NCI-H524 (cell line): ENCODE measurements around the gene MIA3.

ENCODE experiments used
- DNase-seq, 2 experiments: peaks; one replicate each; lab custom pipeline; 2025; lab: John Stamatoyannopoulos, UW

Gene MIA3

DNA sequence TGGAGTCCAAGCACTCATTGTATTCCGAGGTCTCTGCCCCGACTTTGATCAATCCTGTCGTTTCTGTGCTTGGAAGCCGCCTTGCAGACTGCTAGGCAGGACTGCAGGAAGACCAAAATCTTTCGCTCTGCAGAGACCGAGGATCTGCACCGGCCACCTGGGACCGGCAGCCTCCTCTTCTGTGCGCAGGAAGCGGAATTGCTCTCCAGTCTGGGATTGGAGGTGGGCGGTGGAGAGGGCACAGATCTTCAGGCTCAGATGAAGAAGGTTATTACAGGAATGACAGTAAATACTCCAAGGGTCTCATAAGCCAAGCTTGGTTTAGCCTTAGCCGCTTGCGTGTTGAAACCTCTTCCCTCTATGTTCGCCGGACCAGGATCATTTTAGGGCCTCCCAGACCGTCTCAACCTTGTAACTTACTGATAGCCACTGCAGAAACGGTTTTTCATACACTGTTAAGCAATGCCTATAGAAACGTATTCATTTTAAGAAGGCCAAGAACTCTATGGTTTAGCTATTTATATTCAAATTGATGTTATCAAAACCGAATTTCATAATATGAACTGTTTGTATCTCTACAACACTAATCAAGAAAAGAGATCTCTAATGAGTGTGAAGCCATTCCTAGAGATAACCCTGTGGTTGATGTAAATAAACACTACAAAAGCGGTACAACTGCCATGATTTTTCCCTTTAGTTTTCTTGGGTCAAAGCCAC is 1.1 kb downstream of the MIA3 start:
- DNase-seq, result peak; percentile 2 to 48

DNA sequence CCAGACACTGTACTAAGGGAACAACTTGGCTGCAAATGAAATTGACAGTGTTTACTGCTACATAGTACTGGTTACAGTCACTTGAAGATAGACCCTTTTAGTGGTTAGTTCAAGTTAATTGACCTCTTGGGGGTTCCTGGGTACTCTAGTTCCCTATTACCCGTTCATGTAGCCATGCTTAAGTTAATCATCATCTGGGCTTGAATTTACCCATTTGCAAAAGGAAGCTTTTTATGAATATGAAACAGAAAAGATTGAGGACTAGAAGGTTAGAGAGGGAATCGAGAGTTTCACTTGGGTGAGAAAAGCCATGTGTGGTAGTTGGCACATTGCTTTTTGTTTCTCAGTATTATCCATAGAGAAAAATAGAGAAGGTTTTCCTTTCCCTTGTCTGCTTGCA is 2.7 kb downstream of the MIA3 start:
- no peak for DNase-seq

DNA sequence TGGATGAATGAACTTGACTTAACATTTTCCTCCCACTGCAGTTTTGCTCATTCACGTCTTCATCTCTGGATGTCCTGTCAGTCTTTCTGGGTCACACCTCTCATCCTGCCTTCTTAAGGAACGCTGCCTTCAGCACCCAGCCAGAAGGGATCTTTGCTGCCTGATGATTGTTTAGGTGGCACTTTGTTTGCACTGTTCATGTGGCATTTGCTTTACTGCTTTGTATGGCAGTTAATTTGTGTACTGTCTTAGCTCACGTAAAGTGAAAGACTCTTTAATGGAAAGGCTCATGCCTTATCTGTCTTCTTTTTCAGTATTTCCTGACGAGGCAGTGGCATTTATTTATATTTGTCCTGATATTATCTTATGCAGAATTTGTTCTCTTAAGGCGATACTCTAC is 4.9 kb downstream of the MIA3 start:
- DNase-seq, result no peak

DNA sequence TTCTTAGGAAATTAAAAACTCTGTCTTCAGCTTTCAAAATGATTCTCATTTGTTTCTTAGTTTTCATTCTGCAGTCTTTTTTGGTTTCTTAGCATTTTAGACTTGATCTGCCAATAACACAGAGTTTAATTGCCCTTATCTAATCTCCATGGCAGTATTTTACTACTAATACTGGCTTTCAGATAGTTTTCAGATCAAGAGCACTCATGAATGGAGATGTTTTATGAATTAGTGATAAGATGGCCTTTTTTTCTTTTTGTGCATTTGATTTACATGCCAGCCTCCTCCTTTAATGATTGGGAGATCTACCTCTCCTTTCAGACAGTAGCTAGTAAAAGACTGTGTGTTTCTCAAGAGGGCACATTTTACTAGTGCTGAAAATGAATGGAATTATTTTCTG is 5.6 kb downstream of the MIA3 start:
- no peak for DNase-seq

DNA sequence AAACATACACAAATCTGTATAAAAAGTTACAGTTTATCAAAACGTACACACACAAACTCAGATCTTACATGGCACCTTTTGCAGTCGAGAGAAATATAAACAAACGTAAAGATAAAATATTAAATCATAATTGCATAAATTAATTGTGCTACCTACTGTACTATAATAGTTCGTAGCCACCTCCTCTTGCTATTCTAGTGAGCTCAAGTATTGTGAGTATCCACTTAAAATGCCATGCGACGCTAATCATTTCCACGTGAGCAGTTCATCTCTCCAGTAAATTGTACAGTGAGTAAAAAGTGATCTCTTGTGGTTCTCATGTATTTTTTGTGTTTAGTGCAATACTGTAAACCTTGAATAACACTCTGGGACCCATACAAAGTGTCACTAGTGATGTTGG is 6.3 kb downstream of the MIA3 start:
- DNase-seq, result no peak

DNA sequence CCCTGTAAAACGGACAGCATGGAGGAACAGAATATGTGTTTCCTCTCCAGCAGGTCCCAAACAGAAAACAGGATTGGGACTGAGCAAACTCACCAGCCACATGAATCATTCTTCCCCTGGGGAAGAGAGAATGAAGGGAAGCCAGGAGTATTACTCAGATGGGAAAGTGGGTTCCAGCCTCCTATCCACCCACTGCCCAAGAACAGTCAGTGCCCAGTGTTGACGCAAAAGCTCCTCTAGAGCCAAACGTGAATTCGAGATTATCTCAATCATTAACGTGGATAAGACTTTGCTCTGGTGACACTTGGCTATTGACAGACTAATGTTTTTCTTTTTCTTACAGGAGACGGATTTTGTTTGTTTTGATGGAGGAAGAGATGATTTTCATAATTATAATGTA is 9.3 kb downstream of the MIA3 start:
- no peak for DNase-seq

DNA sequence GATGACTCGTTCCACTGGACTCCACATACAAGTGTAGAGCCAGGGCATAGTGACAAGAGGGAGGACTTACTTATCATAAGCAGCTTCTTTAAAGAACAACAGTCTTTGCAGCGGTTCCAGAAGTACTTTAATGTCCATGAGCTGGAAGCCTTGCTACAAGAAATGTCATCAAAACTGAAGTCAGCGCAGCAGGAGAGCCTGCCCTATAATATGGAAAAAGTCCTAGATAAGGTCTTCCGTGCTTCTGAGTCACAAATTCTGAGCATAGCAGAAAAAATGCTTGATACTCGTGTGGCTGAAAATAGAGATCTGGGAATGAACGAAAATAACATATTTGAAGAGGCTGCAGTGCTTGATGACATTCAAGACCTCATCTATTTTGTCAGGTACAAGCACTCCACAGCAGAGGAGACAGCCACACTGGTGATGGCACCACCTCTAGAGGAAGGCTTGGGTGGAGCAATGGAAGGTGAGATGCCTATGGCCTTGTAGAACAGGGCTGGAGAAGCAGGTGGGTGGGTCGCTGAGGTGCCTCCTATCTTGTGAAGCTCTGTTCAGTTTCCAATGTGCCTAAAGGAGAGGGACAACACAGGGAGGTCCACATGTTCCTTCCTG is 12.1 kb downstream of the MIA3 start:
- no peak for DNase-seq

DNA sequence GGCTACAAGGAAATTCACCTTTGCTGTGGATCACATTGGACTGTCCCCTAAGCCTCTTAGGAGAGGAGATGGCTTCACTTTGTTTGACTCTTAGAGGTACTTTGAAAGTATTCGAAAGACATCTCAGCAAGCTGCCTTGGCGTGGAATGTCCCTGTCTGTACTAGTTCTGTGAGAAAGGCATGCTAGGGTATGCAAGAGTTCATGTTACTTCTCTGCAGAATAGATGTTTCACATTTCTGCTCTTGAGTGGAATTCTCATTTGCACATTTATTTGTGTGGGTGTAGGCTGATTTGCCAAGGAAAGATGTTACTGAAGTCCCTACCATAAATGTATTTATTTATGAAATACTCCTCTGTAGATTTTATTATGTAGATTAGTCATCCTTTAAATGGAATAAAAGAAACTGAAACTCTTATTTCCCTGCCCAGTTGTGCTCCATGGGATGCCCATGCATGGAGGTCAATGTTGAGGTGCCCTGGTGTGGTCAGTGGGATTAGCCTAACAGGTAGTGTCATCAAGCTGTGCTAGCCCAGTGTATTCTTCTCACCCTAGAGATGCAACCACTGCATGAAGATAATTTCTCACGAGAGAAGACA is 13.8 kb downstream of the MIA3 start:
- DNase-seq, result no peak

DNA sequence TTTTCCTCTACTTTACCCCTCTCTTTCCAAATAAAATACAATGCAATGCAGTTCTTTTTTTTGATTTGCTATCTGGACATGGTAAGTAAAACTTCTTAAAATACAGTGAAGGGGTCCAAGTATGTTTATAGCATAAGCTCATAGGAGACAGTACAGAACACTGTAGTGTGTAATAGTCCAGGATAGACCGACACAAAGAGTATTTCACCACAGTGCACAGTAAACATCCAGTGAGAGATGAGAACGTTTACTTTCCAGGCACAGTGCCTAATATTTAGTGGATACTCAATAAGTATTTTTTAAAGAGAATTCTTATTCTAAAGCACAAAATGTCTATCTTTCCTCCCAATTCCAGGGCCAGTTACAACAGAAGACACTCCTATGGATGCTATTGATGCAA is 14.9 kb downstream of the MIA3 start:
- no peak for DNase-seq

DNA sequence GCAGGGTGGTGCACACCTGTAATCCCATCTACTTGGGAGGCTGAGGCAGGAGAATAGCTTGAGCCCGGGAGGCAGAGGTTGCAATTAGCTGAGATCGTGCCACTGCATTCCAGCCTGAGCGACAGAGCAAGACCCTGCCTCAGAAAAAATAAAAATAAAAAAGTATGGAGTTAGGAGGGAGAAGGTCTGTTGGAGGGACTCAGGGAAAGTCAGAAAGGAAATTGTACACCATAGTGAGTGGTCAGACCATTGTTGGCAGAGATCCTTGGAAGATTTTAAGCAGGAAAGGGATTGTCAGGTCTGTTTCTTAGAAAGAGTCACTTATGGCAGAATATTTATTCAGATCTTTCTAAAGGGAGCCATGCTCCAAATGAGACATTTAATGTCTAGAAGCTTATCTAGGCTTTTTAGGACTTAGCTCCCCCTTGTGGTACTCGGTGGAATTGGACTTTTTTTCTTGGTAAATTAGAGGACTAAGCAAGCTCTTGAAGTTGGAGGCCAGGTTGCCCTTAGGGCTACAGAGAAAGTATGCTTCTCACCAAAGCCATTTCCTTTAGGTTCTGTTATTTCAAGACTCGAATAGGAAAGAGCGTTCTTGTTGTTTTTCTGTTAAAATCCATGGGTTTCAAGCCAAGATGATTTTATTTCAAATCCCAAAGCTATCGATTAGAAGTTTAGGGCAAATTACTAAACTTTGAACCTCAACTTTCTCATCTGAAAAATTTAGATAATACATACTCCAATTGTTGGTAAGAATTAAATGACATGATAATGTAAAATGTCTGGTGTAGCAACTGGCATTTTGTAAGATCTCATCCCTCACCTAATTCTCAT is 16.5 kb downstream of the MIA3 start:
- peak; percentile 57 to 89 for DNase-seq

DNA sequence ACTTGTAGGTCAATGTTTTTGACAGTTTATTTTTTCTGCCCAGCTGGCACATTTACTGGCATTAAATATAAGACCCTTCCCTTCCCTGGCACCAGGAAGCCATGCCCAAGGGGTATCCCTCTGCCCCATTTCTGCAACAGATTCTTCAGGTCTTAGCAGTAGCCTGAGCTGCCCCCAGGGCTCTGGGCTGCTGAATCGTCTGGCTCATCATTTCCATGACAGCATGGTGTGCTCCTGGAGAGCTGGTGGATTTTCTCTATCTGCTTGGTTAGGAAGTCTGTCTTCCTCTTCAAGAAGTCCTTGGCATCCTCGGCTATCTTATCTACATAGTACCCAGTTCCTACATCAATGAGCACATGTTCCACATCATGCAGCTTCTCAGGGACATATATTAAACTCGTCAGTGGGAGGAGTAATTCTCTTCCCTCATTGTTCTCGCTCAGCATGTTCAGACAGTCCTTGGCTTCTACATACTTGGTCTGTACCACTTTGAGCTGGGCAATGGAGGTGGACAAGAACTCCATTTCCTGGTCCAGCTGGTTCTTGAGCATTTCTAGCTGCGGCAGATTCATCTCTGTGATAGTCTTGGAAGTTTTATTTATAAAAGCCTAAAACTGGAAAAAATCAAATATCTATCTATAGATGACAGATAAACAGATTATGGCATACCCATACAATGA is 23.5 kb downstream of the MIA3 start:
- no peak for DNase-seq

DNA sequence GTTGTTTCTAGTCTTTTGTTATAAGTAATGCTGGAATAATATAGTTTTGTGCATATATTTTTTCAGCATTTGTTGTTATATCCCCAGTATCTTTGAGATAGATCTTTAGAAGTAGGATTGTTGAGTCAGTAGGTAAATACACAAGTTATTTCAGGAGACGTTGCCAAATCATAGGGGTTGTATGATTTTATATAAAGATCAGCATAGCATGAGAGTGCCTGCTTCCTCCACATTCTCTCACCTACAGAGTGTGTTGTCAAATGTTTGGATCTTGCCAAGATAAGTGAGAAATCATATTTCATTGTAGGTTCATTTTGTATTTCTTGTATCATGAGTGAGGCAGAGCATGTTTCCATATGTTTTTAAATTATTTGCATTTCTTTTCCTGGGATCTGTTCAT is 24.6 kb downstream of the MIA3 start:
- no peak for DNase-seq

DNA sequence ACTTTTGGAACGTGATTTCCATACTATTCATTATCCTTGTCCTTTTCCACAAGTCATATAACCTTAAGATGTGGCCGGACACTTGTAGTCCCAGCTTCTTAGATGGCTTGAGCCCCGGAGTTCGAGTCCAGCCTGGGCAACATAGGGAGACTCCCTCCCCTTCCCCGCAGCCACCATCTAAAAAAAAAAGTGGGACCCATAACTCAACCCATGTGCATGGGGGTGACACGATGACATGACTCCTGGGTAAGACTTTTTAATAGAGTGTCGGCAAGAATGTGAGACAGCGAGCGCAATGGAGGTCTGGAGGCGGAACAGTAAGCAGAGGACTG is 25.7 kb downstream of the MIA3 start:
- peak; percentile 1 to 49 for DNase-seq

DNA sequence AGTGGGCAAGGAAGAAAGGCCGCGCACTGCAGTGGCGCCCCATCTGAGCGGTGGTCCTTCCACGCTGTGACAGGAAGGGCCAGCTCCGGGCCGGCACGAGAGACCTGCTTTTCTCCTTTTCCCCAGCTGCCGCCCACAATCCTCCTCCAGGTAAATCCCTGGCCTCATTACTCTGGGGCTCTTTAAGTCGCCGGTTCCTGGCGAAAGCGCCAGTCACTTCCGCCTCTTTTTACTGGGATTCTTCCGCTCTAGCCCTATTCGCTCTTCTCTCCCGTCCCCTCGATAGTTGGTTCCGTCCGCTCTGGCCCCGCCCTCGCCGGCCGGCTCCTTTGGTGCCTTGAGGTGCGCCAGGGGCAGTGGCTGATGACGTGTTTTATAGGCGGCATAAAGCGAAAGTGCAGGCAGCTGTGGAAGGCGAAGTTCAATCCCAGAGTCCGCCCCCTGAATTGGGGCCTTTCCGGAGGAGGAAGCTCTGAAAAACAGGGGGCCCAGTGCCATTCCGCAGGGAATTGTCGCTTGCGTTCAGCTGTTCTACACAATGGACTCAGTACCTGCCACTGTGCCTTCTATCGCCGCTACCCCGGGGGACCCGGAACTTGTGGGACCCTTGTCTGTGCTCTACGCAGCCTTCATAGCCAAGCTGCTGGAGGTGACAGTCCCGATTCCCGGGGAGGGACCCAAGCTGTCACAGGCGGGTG is 26.2 kb downstream of the MIA3 start:
- peak; percentile 92 to 96 for DNase-seq

DNA sequence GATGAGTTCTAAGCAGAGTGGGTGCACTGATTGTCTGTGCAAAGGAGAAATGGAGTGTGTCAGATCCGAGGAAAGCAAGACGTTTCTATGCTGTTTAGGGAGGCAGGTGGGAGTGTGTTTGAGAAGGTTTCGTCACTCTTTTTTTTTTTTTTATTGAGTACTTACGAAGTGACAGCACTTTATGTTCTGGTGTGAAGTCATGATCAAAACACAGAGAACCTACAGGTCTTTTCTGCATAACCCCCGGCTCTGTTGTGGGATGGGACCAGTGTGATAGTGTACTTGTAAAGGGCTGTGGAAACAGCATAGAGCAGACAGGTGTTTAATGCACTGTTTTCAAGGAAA is 26.7 kb downstream of the MIA3 start:
- no peak for DNase-seq

DNA sequence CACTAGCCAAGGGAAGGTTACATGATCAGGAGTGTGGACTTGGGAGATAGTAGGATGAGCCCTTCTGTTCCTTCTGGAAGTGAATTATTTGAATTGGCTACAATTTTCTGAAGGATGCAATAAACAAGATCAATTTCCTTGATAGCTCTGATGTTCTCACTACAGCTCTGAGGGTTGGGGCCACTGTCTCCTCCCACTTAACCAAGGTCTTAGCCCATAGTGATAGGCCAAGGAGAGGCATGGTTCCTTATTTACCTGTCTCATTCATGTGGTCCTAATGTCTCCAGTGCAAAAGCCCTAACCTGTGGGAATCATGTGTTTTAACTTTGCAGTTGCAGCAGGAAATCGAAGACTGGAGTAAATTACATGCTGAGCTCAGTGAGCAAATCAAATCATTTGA is 34.8 kb downstream of the MIA3 start:
- DNase-seq, result no peak

DNA sequence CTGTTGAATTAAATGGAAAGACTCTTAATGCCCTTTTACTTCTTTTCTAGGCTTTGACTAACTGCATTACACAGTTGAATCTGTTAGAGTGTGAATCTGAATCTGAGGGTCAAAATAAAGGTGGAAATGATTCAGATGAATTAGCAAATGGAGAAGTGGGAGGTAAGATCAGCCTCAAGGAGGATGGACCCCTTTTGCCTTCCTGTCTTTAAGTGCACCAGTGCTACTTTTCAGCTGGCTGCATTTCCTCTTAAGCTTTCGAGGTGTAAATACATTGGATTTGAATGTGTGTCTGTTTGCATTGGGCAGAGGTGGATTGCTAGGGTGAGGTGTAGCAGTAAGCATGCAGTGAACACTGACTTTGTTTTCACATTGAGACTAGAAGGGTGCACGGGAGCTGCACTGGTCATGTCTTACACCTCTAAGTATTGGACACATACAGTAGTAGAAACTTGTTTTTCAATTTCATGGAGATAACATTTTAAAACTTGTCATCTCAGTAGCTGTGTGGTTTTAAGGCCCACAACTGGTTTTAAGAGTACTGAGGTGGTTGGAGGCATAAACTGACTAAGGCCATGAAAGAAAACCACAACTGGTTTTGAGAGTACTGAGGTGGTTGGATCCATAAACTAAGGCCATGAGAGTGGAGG is 35.4 kb downstream of the MIA3 start:
- no peak for DNase-seq

DNA sequence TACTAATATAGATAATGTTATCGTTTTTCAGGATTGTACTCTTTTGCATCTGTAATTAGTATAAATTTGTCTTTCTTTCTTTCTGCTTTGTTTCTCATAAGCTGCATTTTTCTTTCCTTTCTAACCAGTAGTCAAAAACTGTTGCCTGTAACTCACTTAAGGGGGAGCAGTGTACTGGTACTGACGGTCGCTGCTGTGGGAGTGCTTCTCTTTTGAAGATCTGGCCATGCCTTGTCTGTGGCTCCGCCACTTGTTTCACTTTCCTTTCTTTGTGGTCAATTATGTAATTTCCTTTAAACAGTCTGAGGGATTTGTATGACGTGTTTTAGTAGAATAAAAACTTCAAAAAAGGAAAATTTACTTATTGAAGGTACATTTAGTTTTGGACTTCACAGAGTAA is 37.0 kb downstream of the MIA3 start:
- no peak for DNase-seq

DNA sequence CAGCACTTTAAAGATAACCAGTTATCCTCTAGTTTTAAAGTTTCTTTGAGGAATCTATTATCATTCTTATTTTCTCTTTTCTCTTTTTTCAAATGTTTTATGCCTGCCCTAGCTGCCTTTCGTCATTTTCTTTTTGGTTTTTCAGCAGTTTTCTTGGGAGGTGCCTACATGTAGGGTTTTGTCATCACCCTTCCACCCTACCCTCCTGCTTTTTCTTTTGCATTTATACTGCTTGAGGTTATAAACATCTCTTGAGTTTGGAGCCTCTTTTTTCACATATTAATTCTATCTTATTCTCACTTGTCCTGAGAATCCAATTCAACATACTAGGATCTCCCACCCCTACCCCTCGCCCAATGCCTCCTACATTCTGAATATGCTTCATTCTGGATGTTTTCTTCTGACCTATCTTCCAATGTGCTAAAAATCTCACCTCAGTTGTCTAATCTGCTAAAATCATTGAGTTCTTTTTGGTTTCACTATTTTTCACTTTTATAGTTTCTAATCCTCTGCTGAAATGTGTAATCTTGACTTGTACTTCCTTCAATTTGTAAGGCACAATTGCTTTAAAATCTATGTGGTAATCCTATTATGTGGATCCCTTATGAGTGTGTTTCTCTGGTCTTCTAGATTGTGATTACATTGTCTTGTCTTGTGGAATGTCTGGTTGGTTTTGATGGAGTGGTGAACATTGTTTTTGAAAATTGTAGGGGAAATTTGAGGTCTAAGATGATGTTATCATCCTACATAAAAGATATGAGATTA is 38.7 kb downstream of the MIA3 start:
- no peak for DNase-seq

DNA sequence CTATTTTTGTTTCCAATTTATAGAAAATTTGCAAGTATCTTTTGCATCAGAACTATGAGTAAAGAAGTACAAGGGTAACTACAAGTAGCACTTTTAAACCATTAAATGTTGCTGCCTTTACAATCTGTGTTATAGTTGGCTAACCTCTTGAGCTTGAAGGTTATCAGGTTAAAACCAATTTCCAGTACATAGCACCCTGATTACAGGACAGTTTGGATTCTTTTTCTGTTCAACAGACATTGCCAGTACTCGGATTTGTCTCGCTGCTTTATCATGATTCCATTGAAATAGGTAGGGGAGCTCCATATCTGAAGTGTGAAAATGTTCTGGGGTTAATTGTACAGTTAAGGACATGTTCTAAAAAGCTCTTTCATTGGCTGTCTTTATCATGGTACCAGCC is 40.0 kb downstream of the MIA3 start:
- no peak for DNase-seq
